ENCODE results near the gene FANCF. TPM values are rescaled to one million over a fixed set of nuclear protein-coding genes. Genes with fewer than 3 reads are reported as not detected.
A peak's percentile ranks its signal among the peaks of the same experiment; 100 is the strongest.

Gene FANCF
- total RNA-seq, 1 experiment from 2014 or later: 5.0 TPM

DNA sequence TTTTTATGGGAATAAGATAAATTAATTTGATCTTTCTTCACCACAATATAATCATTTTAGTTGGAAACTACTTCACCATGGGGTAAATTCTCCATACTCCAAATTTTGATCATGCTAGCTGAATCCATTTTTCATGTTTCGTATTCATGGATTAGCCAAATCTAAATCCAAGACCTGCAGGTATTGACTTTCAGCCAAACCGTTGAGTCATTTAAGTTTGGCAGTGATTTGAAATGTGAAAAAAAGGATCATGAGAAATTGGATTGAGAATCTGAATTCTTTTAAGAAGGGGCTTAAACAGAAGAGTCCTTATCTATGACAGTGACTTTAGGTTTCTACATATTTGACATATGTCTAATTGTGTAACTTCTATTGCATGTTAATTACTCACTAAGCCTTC is 46.1 kb upstream of the FANCF start:
- Histone ChIP-seq H3K27me3 (ENCODE audit: low read length) (peaks cover 57% of the 10 kb centered on the region), H3K27ac (ENCODE audit: low read length) (no peak overlapping the region), H3K9ac (ENCODE audit: low read length) (no peak overlapping the region), H2AFZ (ENCODE audit: low read length) (no peak overlapping the region), H3F3A (ENCODE audit: low read length, unreplicated experiment) (no peaks in the 10 kb centered on the region), H4K20me1 (ENCODE audit: low read length) (no peaks in the 10 kb centered on the region), H3K36me3 (ENCODE audit: low read depth, low read length) (no peaks in the 10 kb centered on the region), H3K79me2 (ENCODE audit: low read length) (no peaks in the 10 kb centered on the region), H3K4me3 (ENCODE audit: low read length) (no peak overlapping the region), H3K9me3 (ENCODE audit: low read length) (no peaks in the 10 kb centered on the region), H3K4me1 (ENCODE audit: insufficient read depth, low read length) (no peaks in the 10 kb centered on the region), H3K4me2 (ENCODE audit: low read length) (no peak overlapping the region), H3K9me2 (replicated peaks; ENCODE audit: low read length) (no peaks in the 10 kb centered on the region)
- DNase-seq (peak; percentile 37), ATAC-seq (no peak)
- intact Hi-C loops (cut with micrococcal nuclease): no loop called here
- ChIA-PET CTCF (no interaction called here), POLR2A (ENCODE audit: unreplicated experiment) (no interaction called here)
- TF ChIP-seq EZH2 (IDR thresholded peaks at IDR 0.05; ENCODE audit: low read length, unreplicated experiment) (no peak), EZH2phosphoT487 (IDR thresholded peaks at IDR 0.05; ENCODE audit: borderline replicate concordance, low read length) (no peak)
- TF ChIP-seq, protein P1, sequence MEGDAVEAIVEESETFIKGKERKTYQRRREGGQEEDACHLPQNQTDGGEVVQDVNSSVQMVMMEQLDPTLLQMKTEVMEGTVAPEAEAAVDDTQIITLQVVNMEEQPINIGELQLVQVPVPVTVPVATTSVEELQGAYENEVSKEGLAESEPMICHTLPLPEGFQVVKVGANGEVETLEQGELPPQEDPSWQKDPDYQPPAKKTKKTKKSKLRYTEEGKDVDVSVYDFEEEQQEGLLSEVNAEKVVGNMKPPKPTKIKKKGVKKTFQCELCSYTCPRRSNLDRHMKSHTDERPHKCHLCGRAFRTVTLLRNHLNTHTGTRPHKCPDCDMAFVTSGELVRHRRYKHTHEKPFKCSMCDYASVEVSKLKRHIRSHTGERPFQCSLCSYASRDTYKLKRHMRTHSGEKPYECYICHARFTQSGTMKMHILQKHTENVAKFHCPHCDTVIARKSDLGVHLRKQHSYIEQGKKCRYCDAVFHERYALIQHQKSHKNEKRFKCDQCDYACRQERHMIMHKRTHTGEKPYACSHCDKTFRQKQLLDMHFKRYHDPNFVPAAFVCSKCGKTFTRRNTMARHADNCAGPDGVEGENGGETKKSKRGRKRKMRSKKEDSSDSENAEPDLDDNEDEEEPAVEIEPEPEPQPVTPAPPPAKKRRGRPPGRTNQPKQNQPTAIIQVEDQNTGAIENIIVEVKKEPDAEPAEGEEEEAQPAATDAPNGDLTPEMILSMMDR (conservative IDR thresholded peaks at IDR 0.05; ENCODE audit: low read depth, low read length): no peak
- no TSS peak for BruUV-seq (replicated peaks)

DNA sequence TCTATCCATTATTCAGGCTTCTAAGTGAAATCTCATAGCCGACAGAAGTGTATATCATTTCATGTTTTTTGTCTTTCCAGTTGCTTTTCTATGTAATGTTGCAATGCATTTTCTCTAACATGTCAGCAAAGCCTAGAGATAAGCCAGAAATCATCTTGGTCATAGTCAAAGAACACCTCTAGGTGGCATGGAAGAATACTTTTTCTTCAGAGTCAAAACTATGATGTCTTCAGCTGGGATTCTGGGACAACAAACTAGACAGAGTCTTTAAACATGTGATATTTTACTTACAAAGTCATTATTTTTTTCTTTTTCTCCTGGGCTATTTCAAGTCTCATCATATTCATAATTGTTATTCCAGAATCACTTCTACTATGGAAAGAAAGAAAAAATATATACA is 45.2 kb upstream of the FANCF start:
- POLR2A ChIA-PET (ENCODE audit: unreplicated experiment): no interaction called here
- Histone ChIP-seq H3K4me2 (ENCODE audit: low read length) (no peak overlapping the region), H3F3A (ENCODE audit: low read length, unreplicated experiment) (no peaks in the 10 kb centered on the region), H3K9ac (ENCODE audit: low read length) (no peak overlapping the region), H3K36me3 (ENCODE audit: low read depth, low read length) (no peaks in the 10 kb centered on the region), H3K4me3 (ENCODE audit: low read length) (no peak overlapping the region), H2AFZ (ENCODE audit: low read length) (no peak overlapping the region), H3K4me1 (ENCODE audit: insufficient read depth, low read length) (no peaks in the 10 kb centered on the region), H3K9me3 (ENCODE audit: low read length) (no peaks in the 10 kb centered on the region), H3K9me2 (replicated peaks; ENCODE audit: low read length) (no peaks in the 10 kb centered on the region), H3K79me2 (ENCODE audit: low read length) (no peaks in the 10 kb centered on the region), H4K20me1 (ENCODE audit: low read length) (no peaks in the 10 kb centered on the region), H3K27me3 (ENCODE audit: low read length) (peaks cover 66% of the 10 kb centered on the region), H3K27ac (ENCODE audit: low read length) (no peak overlapping the region)
- TF ChIP-seq, protein P1 (conservative IDR thresholded peaks at IDR 0.05; ENCODE audit: low read depth, low read length): peak; percentile 31; the same call in 1 of the 2 replicates
- no peak for TF ChIP-seq EZH2phosphoT487 (IDR thresholded peaks at IDR 0.05; ENCODE audit: borderline replicate concordance, low read length)
- ATAC-seq (0 out of 2 replicates have a peak, but pooled peaks have one; percentile 29), DNase-seq (peak; percentile 28)
- intact Hi-C loops (cut with micrococcal nuclease): no loop called here
- BruUV-seq (replicated peaks): no TSS peak
- CTCF ChIA-PET: no interaction called here

DNA sequence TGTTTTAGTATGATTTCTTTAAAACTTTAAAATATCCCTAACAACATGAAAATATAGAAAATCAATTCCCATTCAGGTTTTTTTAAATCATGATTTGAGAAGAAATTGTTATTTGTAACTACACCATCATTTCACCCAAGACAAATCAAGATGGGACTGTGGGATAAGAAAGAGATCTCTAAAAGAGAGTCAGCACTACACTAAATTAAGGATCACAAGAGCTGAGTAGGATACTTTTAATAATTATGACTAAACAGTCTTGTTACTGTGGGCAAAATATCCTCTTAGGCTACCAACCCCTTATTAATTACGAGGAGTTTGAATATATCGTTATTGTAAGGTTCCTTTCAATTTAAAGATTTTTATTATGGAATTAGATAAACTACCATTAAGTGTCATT is 43.7 kb upstream of the FANCF start:
- no peak for TF ChIP-seq EZH2 (IDR thresholded peaks at IDR 0.05; ENCODE audit: low read length, unreplicated experiment)
- TF ChIP-seq EZH2phosphoT487 (IDR thresholded peaks at IDR 0.05; ENCODE audit: borderline replicate concordance, low read length): no peak
- TF ChIP-seq, protein P1 (conservative IDR thresholded peaks at IDR 0.05; ENCODE audit: low read depth, low read length): no peak
- intact Hi-C loops (cut with micrococcal nuclease): no loop called here
- CTCF ChIA-PET: no interaction called here

More for the DNA sequence above, 43.7 kb upstream of the FANCF start:
- Histone ChIP-seq H3K9me3 (ENCODE audit: low read length) (no peaks in the 10 kb centered on the region), H3K9me2 (replicated peaks; ENCODE audit: low read length) (no peaks in the 10 kb centered on the region), H2AFZ (ENCODE audit: low read length) (no peak overlapping the region), H4K20me1 (ENCODE audit: low read length) (no peaks in the 10 kb centered on the region), H3K27me3 (ENCODE audit: low read length) (peaks cover 69% of the 10 kb centered on the region), H3K9ac (ENCODE audit: low read length) (no peak overlapping the region), H3K27ac (ENCODE audit: low read length) (no peak overlapping the region), H3K4me2 (ENCODE audit: low read length) (no peak overlapping the region), H3K36me3 (ENCODE audit: low read depth, low read length) (no peaks in the 10 kb centered on the region), H3F3A (ENCODE audit: low read length, unreplicated experiment) (no peaks in the 10 kb centered on the region), H3K79me2 (ENCODE audit: low read length) (no peaks in the 10 kb centered on the region), H3K4me3 (ENCODE audit: low read length) (no peak overlapping the region), H3K4me1 (ENCODE audit: insufficient read depth, low read length) (no peaks in the 10 kb centered on the region)
- no peak for DNase-seq
- ATAC-seq: no peak
- POLR2A ChIA-PET (ENCODE audit: unreplicated experiment): no interaction called here
- BruUV-seq (replicated peaks): no TSS peak

All from PC-3 (cell line).